ENCODE data around the gene CBX6.

The CBX6 gene

GRCh38 chr22:38873469-38874411 lies 1.7 kb upstream of the CBX6 start:
- no peak for DNase-seq

GRCh38 chr22:38872831-38873248 lies 824 bp upstream of the CBX6 start:
- no peak for DNase-seq

DNA sequence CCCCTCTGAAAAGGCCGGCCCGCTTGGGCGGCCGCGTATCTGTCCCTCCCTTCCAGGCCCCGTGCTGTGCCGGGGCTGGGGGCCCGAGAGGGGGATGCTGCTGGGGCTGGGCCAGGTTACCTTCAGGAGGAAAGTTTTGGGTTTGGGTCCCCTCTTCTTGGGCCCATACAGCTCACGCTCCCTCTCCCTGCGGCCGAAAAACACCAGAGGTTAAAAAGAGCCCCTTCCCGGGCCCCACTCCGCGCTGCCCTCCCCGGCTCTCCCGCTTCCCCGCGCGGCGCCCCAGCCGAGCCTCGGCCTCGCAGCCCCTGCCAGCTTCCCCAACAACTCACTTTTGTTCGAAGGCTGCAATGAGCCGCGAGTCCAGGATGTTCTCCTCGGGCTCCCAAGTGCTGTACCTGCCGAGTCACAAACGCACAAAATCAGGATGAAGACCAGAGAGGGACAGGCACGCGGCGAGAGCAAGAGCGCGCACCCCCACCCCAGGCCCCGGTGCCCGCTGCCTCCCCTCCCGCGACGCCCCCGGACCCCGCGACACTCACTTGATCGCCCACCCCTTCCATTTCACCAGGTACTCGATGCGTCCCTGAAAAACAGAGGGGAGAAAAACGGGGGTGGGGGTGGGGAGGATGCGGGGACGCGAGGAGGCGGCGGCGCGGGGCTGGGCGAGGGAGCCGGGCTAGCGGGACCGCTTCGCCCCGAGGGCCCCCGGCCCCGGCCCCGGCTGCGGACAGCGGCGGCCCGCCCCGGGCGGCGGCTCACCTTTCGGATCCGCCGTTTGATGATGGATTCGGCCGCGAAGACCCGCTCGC lies 450 bp downstream of the CBX6 start:
- peak; percentile 19 for DNase-seq

- DNase-seq = no peak
These were observed 1.1 kb downstream of the CBX6 start for GRCh38 chr22:38870791-38871359.

DNA sequence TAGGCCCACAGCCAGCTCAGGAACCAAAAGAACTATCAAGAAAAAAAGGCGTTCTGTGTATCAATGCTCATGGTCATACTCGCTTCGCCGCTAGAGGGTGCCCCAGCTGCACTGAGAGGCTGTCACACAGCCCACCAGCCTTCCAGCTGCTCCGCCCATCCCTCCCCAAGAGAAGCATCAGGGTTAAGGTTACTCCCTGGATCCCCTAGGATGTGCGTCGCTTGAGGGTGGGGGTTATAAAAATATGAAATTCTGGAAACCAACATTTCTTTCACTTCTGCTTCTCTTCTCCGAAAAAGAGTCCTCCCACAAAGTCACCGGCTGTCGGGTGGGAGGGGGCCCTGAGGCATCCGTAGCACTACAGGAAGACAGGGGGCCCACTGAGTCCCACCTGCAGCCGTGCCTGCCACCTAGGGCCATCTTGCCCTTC lies 1.7 kb downstream of the CBX6 start:
- peak; percentile 76 for DNase-seq

- no peak for DNase-seq
These were observed 2.4 kb downstream of the CBX6 start for GRCh38 chr22:38869663-38870062.

DNA sequence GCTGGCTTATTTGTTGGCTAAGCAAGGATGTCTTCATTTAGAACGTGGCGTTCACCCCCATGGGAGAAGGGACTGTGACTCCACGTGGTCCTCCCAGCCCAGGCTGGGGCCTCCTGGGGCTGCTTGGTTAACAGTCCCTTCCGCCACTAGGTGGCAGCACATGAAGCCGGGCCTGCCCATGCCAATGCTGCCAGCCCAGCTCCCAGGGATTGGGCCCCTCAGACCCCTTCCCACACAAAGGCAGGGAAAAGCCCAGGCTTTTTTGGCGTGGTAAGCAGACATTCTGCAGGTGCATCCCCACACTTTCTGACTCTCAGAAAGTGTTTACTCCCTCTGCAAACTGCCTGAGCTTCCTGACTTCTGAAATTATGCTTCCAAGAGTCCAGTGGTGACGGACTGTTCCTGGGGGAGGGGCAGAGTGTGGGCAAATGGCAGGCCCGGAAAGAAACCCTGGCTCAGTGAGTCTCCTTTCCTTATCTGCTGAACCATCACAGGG lies 3.1 kb downstream of the CBX6 start:
- peak; percentile 64 for DNase-seq

- no peak for DNase-seq
These were observed 3.7 kb downstream of the CBX6 start for GRCh38 chr22:38868286-38868721.

DNA sequence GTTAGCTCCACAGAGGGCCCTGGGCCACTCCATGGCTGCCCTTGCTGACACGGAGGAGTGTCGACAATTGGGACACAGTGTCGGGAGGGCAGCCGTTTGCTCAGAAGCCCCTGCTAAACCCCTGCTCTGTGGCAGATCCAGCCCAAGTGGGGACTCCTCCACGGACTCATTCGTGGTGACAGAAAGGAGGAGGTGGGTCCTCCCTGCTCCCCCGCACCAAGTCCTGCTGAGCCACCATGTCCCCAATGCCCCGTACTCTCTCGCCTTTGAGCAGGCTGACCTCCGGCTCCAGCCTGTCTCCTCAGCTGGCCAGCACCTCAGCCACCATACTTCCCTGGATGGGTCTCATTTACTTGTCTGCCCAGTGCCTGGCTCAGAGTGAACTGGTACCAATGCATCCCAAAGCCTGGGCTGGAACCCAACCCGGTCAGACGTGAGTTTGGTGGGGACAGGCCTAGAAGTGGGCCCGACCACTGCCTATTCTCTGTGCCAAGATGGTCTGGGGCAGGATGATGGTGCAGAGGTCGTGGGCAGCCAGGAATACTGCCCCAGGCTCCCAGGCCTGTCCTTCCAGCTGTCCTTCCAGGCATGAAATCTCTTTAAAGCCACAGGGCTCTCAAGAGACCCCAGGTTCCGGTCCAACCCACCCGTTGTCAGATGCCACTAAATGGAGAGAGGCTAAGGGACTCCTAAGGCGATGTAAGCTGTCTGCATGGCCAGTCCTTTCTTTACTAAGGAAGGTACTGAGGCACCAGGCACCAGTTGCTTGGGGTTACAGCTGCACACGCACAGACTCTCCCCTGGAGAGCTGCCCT lies 4.3 kb downstream of the CBX6 start:
- no peak for DNase-seq

GRCh38 chr22:38867124-38867455 lies 4.9 kb downstream of the CBX6 start:
- DNase-seq = no peak

- no peak for DNase-seq
These were observed 5.5 kb downstream of the CBX6 start for GRCh38 chr22:38866399-38867123.

GRCh38 chr22:38866024-38866398 lies 6.0 kb downstream of the CBX6 start:
- no peak for DNase-seq

GRCh38 chr22:38865201-38866023 lies 6.6 kb downstream of the CBX6 start:
- DNase-seq = no peak

DNA sequence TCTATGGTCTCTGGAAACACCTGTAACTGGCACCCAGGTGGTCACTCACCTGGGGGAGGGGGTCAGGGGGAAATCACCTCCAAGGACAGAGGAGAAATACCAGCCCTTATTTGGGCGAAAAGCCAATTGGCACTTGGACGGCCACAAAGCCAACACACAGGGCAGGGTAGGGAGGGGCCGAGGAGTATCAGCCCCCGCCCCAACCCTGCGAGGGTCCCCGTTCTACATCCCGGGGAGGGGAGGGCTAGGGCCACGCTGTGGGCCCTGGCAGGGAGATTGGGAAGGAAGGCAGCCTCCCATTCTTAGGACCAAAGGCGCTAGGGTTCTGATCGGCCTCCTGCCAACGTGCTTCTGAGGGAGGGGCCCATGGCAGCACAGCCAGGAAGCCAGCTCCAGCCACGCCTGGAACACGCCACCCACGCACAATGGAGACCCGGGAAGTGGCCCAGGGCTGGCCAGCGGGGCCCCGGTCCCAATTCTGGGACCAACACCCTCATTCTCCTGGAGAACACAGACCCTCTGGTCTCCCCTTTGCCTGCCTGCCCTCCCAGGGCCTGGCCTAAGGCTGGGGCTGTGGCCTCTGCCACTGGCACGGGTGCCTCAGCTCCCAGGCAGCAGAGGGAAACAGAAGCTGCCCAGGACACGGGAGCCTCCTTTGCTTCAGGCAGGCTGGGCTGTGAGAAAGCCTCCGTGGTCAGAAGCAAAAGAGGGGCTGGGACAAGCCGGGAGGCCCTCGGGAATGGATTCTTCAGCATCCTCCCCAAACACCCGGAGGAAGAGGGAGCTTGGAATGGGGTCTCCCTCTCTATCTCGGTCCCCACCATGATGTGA lies 7.4 kb downstream of the CBX6 start:
- DNase-seq = no peak

DNA sequence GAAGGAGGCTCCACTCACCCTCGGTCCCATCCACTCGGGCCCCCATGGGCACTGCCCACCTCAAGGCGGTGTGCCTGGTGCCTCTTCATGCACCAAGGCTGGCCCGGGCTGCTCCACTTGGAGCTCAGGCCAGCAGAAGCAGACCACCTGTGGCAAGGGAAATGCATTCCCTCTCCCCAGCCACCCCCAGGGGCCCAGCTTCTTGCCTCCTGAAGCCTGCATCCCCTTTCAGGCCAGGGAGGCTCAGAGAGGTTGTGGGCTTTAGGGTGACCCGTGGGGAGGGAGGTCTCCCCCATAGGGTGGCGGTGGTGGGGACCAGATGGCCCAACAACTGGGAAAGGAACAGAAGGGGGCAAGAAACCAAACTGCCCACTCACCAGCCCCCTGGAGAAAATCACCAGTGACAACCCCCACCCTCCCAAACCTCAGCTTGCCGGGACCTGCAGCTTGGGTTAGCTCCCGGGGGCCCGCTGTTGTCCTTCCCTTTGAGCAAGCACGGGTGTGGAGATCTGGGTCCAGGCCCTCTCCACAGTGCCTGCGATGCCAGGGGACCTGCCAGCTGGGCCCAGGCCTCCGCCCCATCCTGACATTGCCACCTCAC lies 8.4 kb downstream of the CBX6 start:
- no peak for DNase-seq

DNA sequence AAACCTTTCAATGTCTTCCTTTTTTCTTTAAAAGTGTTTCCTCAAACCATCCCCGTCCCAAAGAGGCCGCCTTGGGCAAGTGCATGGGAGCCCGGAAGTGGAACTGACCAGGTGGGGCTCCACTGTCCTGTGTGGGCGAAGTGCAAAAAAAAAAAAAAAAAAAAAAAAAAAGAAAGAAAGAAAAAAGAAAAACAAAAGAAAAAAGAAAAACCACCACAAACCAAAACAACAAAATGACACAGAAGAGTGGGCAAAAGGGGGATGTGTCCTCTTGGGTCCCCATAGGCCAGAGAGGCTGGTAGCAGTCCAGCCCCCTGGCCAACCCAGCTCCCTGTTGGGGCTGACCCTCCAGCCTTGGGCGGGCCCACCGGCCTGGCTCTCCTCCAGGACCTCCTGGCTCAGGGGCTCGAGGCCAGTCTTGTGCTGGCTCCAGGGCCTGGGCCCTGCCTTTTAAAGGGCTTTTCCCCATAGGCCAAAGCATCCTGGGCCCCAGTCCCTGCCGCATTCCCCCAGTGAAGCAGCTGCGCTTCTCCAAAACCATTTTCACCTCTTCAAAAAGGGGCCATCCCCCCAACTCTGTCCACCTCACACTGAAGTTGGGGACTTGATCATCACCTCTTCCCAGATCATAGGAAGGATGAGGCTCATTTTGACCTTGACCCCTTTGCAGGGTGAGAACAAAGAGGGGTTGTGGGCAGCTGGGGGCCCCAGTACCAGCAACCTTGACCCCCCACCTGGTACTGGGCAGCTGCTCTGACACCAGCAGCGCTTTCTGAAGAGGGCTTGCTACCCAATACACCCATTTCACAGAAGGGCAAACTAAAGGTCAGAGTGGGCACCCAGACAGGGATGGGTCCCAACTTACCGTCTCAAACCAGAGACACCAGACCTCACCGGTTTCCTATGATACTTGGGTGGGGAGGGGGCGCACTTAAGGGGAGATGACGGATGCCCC lies 9.4 kb downstream of the CBX6 start:
- no peak for DNase-seq

DNA sequence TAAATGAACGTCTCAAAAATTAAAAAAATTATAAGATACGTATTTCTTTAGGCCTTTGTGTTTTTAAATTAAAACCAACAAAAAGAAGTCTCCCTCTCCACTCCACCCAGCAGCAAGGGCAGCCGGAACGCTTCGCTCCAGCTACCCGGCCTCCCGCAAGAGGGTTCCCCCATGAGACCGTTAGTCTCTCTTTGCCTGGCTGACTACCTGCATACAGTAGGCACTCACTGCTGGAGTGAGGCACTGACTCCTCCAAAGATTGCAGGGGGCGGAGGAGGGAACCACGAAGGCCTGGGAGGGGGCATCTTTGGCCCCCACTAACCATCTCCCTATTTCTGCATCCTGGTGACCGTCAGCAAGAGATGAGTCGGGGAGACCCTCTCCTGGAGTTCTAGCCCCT lies 10.1 kb downstream of the CBX6 start:
- DNase-seq = no peak

GRCh38 chr22:38861170-38861876 lies 10.7 kb downstream of the CBX6 start:
- no peak for DNase-seq
